NCI-H1417 treated with DMSO at 0.1 percent for 48 hours (cell line): ENCODE results near the gene ENOX2.
"Not testable (repeated sequence)": the region's sequence is repeated elsewhere in the genome, so short reads cannot be mapped to it uniquely, and the experiment has no call there.

Experiments used
- DNase-seq: peaks from one replicate; lab custom pipeline; 2025; lab: John Stamatoyannopoulos, UW

ENOX2 gene

DNA sequence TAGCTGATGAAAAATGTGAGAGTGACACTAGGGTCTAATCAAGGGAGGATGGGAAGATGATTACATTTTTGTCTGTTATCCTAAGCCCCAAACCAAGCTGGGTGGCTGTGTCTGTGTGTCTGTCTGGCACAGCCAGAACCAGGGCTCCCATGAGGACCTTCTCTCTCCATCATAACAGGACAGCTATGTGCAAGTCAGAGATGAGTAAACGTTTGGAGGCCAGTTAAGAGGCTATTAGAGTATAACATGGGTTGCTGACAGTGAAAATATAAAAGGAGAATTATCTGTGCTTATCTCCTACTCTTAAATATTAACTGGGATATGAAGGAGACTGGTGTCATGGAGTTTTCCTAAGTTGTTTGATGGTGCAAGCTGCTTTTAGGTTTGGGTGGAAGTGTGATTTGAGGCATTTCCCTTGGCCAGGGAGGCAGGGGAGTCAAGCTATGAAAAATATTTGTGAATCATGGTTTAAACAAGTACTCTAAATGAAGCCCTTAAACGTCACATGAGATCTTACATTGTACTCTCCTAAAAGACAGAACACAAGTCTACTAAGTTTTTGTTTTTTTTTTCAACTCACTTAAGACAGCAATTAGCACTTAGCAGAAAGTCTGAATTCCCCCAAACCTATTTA lies 156.2 kb downstream of the ENOX2 start:
- DNase-seq, result no peak

DNA sequence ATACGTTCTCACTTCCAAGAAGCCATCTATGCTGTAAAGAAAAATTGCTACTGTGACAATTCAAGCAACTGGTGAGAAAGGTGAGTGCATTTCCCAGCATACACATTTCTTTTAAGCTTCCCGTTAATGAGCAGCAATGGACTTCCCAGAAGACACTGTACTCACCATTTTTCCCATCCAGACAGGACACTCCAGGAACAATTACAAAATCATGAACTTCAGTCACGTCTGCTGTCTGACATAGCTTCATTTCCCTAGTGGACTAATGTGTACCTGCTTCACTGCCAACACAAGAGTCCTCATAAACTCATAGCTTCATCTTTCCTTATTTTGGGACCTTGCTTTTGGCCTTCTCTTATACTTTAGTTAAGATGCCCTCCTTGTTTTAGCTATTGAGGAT lies 156.9 kb downstream of the ENOX2 start:
- DNase-seq, result no peak

DNA sequence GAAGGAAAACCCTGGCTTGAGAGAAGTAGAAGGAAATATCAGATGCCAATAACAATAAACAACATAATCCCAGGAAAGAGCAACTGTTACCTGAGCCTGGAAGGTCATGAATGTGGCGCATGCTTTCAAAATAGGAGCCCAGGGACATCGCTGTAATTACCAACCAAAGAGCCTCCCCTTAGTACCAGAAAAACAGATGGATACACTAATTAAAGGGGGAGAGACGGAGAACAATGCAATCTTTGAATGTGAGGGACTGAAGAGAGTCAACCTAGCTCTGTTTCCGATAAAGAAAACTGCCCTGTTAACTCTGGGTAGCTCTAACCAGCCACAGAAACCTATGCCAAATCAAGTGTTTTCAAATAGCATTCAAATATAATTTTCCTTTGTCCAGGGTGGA lies 161.4 kb downstream of the ENOX2 start:
- DNase-seq, result no peak

DNA sequence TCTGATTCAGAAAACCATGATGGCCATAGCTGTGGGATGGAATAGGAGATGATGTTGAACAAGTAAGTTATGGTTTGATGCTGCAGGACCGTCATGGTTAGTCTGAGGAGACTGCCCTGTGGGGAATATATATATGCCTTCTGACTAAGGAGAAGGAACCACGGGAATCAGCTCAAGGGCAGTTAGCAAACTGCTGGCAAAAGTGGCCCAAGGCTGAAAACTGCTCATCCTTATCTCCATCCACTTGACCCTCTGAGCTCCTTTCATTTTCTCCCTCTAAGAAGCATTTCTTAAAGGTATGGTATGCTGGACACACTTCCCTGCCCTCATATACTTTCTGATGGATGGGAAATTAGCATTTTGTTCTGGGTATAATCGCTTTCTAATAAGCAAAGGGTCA lies 161.9 kb downstream of the ENOX2 start:
- DNase-seq, result no peak

DNA sequence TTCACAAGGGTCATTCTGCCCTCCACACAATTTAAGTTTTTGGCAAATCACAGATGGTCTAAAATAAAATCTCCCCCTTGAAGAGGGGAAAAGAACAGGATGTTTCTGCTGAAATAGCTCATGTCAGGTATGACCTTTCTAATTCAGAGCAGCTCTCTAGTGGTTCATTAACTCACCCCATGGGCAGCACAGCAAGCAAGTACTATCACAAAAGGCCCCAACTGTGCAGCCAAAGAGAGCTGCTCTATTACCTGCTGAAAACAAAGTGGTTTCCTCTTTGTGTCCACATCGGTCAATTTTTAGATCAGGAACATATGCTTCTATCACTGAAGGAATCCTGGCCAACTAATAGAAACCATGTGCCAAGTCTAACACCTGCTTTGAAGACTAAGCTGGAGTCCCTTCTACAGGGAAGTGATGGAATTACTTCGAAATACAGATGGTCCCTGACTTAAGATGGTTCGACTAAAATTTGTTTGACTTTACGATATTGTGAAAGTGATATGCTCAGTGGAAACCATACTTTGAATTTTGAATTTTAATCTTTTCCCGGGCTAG lies 164.3 kb downstream of the ENOX2 start:
- no peak for DNase-seq

DNA sequence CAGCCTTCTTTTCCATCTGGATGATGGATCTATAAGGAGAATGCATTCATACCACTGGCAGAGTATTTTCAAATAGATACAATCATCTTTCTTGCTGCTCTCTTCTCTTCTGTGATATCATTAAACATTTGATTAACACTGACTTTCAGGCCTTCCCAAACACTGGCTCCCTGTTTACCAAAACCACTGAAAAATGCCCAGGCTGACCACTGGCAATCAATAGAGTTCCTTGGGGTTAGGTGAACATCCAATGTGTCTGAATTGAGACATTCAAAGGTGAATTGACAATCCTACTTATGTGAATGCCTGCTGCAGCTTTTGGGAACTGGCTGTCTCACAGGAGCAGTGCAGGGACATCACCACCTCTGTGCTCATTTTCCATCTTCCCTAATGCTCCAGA lies 168.3 kb downstream of the ENOX2 start:
- DNase-seq, result no peak

DNA sequence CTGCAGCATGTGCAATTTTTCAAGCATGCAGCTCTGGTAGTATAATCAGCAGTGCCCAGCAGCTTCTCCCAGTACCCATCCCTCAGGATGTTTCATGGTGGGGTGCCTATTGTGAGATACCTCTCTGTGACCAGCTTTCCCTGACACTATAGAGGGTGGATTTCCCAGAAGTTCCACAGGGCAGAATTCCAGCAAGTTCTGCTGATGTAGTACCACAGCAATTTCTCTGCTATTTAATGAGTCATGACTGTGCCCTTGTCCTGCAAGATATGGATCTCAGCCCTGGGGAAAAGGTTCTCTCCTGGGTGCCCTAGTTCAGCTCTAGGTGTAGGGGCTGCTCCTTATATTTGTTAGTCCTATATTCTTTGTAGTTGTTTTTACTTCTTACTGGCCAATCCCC lies 174.8 kb downstream of the ENOX2 start:
- DNase-seq, result no peak

DNA sequence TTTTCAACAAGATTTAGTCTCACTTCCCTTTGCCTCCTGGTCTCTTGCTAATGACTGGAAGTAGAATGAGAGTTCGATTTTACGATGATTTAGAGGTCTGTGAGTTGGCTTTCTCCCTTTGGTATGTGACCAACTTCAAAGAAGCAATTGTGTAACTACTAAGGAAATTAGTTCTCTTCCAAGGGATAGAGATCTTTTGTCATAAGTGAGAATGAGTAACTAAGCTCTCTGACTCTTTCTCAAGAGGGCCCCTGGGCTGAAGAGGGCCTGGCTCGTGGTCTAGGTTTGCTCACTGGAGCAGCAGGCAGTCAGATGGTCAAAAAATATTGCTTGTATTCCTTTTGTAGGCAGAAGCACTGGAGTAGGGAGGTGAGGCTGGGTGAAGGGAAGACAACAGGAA lies 176.3 kb downstream of the ENOX2 start:
- no peak for DNase-seq

DNA sequence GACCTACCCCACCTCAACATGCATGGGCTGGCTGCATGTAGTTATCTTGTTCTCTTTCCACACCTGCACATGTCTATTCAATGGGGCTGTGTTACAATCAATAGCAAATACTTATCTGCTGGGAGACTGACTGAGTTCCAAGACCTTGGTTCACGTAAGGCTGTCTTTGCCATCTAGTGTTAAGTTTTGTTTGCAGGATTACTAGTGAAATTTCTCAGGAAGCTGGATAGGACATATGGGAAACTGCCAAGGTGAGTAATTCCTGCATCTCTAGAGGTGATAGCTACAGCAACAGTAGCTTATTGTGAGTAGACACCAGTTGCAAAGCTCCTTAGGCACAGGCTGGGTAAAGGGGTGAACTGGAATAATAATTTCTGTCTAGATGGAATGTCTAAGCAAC lies 177.5 kb downstream of the ENOX2 start:
- DNase-seq, result no peak

DNA sequence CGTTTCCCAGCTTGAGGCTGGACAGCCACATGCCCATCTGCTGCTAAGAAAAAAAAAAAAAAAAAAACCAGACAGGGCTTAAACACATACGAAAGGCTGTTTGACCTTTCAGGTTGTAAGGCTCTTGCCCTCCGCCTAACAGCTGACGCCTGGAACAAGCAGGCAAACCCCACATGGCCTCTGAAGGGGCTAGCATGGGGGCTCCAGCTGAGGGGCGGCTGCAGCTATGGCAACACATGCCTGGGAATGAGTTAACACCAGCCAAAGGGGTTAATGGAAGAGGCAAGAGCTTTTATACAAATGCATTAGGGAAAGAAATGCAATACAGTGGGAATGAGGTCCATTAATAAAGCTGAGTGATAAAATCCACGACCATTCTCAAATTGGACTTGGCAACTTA lies 183.6 kb downstream of the ENOX2 start:
- no peak for DNase-seq

DNA sequence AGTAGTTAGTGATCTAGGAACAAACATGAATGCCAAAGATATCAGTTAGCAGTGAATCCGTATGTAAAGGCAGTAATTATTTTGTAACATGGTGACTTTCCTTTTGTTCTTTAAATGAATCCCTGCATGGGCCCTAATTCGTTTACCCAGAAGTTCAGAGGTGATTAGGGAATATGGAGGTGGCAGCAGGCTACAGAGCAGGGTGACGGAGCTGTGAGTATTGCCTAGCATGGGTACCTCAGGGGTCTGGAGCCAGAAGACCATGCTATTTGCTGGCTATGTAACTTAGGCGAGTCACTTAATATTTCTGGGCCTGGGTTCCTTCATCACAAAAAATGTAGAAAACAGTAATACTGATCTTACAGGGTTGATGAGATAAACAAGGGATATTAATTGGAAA lies 184.9 kb downstream of the ENOX2 start:
- no peak for DNase-seq

DNA sequence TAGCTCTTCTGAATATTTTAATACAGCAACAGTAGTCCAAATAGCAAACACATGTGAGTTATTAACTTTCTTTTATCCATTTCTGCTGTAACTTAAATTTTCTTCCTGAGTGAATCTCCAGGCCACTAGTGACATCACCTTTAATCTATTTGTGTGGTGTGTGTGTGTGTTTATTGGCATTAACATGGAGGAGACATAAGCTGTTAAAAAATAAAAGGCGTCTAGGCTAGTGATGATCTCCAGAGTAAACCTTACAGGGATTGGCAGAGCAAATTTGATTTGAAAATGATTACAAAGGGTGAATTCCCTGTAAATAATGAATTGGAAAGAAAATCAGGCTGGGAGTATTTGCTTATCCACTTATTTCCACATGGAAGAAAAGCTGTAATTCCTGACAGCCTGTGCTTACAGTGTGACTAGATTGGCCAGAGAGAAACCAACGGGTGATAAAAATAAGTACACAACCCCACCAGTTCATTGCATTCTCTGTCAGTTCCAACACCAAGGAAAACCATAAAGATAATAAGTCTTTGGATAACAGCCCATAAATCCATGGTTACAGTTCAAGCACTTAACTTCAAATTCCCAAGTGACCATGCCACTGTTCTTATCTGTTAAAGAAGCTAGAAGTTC lies 186.1 kb downstream of the ENOX2 start:
- DNase-seq, result no peak

DNA sequence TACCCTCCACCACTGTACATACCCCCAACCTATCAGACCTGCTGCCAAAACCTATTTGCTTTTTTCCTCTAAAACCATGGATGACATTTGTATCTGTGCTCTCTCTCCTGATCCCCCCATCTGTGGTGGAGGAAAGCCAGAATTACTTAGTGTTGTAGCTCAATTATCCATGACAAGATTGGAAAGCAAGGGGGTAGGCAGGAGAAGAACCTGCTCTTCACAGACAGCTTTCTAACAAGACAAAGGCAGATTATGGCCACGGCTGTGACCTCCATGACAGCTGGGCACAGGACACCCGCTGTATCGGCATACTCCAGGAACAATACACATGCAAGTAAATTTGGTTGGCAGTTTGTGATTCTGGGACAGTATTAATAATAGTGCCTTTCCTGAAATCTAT lies 186.7 kb downstream of the ENOX2 start:
- no peak for DNase-seq

DNA sequence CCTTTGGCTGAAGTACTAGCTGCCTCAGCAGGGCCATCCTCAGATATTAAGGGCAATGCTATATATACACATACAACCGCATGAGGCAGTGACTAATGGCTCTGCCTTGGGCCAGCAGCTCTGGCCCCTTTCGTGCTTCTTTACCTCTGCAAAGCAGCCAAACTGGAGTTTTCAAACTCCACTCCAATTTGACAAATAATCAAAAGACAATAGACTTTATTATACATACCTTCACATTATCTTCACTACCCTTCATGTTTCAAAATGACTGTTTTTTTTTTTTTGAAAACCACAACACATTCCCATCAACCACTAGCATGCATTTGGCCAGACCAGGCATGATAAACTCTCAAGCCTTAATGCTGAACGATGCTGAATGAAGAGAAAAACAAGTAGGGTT lies 187.7 kb downstream of the ENOX2 start:
- DNase-seq, result no peak

DNA sequence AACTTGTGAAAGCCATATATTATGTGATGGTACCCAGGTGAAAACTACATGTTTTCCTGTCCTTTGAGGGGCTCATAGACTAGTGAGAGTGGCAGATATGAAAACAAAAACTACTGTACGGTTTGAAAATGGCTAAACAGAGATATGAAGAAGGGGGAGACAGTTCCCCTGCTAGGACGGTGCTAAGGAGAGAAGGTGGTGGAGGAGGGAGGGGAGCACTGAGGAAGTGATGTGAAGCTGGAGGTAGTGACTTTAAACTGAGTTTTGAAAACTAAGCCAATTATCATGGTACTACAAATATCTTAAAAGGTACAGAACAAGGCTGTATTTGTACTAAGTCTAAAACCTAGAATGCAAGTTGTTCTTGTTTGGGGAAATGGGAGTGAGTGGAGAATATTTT lies 188.3 kb downstream of the ENOX2 start:
- no peak for DNase-seq

DNA sequence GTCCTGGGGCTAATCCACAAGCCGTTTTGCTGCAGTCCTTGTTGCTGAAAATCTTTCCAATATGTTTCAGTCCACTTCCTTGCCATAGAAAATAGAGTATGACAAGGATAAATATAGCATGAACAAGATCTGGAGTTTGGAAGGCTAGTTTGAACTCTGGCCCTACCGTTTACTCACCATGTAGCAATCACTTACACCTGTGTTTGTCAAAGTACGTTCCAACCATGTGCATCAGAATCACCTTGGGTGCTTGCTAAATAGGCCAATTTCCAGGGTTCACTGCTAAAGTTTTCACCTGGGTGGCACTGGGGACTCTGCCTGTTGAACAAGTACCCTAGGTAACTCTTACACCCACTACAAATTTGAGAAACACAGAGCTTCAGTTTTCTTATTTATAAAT lies 188.9 kb downstream of the ENOX2 start:
- no peak for DNase-seq

DNA sequence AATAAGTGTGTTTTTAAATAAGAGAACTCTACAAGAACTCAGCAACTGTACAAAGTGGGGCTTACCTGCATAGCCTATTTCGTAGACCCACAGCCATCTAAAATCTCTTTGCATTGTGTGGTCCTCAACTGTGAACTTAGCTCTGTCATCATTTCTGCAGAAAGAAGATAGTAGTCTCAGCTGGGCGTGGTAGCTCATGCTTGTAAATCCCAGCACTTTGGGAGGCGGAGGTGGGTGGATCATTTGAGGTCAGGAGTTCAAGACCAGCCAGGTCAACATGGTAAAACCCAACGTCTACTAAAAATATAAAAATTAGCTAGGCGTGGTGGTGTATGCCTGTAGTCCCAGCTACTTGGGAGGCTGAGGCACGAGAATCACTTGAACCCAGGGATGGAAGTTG lies 193.8 kb downstream of the ENOX2 start:
- not testable (repeated sequence) for DNase-seq

DNA sequence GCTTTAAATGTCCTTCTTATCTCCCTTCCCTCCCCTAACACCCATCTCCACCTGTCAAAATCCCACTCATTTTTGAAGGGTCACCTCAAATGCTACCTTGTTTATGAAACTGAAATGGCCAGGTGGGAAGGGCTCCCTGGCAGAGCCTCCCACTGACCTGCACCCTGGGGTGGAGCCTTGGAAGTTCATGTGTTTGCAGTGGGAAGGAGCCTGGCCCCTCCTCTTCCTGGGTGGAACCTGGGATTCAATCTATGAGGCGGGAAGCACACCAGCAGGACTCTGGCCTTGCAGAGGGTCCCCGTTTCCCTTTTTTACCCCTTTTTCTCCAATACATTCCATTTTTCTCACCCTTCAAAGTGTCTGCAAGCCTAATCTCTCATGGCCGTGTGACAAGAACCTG lies 197.4 kb downstream of the ENOX2 start:
- DNase-seq, result no peak

DNA sequence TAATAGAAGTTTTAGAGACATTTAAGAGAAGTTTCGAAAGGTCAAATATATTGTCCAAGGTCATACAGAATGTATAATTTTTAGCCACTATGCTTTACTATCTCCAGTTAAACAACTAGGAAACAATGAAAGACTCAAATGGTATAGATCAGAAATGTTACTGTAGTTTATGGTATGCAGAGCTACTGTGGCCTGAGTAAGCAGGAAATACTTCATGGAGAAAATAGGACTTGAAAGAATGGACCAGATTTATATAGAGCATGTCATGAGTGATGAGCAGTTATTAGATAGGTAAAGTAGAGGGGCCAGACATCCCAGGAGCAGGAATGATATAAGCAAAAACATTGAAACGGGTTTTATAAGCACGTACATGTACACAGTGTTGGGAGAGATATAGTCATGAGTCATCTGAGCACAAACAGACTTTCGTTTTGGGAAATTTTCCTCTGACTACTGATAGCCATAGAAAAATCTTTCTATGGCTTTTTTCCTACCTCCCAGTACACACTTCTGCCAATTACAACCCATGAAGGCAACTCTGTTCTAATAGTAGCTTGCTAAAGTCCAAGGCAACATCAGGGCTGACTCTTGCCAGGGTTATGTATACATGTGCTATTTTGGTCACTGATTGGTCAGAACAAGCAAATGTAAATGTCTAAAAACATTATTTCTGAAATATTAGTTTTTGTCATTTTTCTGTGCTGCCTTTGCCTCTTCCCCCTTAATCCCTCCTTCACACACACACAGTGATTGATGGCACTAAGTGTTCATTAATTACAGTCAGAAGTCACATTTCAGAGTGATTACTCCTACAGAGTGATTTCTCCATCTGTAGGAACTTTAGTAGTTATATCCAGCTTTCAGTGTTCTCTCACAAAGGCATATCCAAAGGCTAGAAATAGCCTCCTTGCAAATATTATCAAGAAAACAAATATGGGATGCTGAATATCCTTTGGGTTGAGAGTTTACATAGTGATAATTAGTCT lies 198.7 kb downstream of the ENOX2 start:
- DNase-seq, result no peak

DNA sequence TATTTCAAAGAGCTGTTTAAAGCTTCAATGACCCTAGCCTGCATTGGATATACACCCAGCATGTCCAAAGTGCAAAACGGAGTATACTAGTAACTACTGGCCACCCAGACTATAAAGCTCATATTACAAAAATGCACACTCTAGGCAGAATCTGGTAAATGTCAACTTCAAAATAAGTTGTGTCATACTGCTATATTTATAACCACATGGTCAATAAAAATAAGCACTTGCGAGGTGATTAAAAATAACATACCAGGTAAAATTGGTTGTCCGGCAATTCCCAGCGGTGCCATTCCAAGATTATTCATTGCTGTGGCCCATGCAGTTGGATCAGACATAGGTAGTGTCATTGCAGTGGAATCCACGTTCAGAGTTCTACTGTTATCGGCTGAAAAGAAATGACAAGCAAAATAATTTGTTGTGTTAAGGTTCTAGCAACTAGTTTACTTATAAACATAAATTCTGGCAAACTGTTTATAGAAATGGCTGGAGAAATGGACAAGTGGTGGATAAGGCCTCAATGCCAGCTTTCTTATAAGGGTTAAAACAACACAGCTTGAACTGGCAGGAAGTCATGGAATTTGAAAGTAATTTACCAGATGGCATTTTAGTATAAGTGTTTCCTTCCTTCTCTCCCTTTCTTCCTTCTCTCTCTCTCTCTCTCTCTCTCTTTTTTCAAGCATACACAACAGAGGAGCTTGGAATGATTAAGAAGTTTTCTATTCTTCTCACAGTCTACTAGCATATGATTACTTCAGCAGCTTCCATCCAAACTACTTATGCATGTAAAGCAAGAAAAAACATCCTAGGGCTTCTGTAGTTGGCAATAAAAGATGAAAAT lies 199.9 kb downstream of the ENOX2 start:
- DNase-seq, result no peak

DNA sequence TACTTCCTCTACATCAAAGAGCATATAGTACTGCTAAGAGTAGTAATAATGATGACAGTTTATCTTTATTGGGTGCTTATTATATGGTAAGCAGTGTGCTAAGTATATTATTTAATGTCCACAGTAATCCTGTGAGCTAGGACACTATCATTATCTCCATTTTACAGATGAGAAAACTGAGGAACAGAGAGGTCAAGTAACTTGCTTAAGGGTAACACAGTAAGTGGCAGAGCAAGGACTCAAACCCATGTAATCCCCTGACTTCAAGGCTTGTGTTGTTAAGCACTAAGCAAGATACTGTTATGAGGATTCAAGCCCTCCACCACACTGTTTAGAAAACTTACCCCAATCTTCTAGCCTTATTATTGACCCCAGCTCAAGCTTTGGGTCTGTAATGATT lies 202.4 kb downstream of the ENOX2 start:
- DNase-seq, result no peak

DNA sequence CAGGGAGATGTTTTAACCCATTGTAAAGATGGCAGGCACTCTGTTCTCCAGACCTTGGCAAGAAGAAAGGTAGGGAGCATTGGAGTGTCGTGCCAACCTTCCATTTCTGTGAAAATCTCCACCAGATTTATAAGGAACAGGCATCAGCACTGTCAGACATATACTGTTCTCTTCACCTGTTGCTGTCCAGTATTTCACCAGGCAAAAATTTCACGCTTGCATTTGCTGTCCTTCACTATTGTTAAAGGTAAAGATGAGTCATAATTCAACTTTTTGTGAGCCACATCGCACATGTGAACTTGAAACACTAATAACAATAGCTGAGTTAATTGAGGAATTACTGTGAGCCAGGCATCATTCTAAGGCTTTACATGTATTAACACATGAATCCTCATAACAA lies 203.4 kb downstream of the ENOX2 start:
- no peak for DNase-seq
